ENCODE data around the gene DNAH14. TPM values are rescaled to one million over a fixed set of nuclear protein-coding genes. Genes with fewer than 3 reads are reported as not detected.

The DNAH14 gene
- total RNA-seq, 2 donors from 2014 or later, result 7.5 to 9.6 TPM

GRCh38 chr1:225422031-225422605 is 492.6 kb downstream of the DNAH14 start:
- no peak for TF ChIP-seq CTCF (IDR thresholded peaks at IDR 0.05)
- Histone ChIP-seq H3K27ac (no peak overlapping the region), H3K9me3 (no peaks in the 10 kb centered on the region), H3K27me3 (no peaks in the 10 kb centered on the region), H3K4me3 (no peak overlapping the region), H3K36me3 (no peaks in the 10 kb centered on the region), H3K9ac (ENCODE audit: low read depth in 2 of 2, low read length in 2 of 2) (no peak overlapping the region), H3K4me1 (peaks cover 7% of the 10 kb centered on the region)
- DNase-seq, result no peak
- intact Hi-C loops (cut with DNase I), result no loop called here

GRCh38 chr1:225422795-225423517 is 493.5 kb downstream of the DNAH14 start:
- H3K9ac ChIP-seq (ENCODE audit: low read depth in 2 of 2, low read length in 2 of 2), result peak overlapping the region in 1 of 2 donors; percentile 54
- H3K27ac ChIP-seq, result peak overlapping the region; percentile 26
- no peak for TF ChIP-seq CTCF (IDR thresholded peaks at IDR 0.05)
- H3K27me3 ChIP-seq, result no peaks in the 10 kb centered on the region
- H3K4me3 ChIP-seq, result no peak overlapping the region
- no peak for DNase-seq
- H3K36me3 ChIP-seq, result no peaks in the 10 kb centered on the region
- H3K9me3 ChIP-seq, result no peaks in the 10 kb centered on the region
- peaks cover 7% of the 10 kb centered on the region for H3K4me1 ChIP-seq
- intact Hi-C loops (cut with DNase I), result no loop called here

- Histone ChIP-seq H3K4me1 (peaks cover 5% of the 10 kb centered on the region), H3K27ac (peak overlapping the region; percentile 26), H3K4me3 (no peak overlapping the region), H3K9ac (ENCODE audit: low read depth in 2 of 2, low read length in 2 of 2) (peak overlapping the region in 1 of 2 donors; percentile 54), H3K9me3 (no peaks in the 10 kb centered on the region), H3K27me3 (no peaks in the 10 kb centered on the region), H3K36me3 (no peaks in the 10 kb centered on the region)
- no peak for DNase-seq
- intact Hi-C loops (cut with DNase I), result no loop called here
- TF ChIP-seq CTCF (IDR thresholded peaks at IDR 0.05), result no peak
Observed at GRCh38 chr1:225423518-225423855, 494.0 kb downstream of the DNAH14 start.

- TF ChIP-seq CTCF (IDR thresholded peaks at IDR 0.05), result no peak
- Histone ChIP-seq H3K27me3 (no peaks in the 10 kb centered on the region), H3K4me1 (peaks cover 5% of the 10 kb centered on the region), H3K9ac (ENCODE audit: low read depth in 2 of 2, low read length in 2 of 2) (no peak overlapping the region), H3K4me3 (no peak overlapping the region), H3K9me3 (no peaks in the 10 kb centered on the region), H3K36me3 (no peaks in the 10 kb centered on the region), H3K27ac (peak overlapping the region; percentile 10)
- no peak for DNase-seq
- intact Hi-C loops (cut with DNase I), result no loop called here
Observed at GRCh38 chr1:225424562-225425200, 495.2 kb downstream of the DNAH14 start.

GRCh38 chr1:225425201-225425786 is 495.8 kb downstream of the DNAH14 start:
- Histone ChIP-seq H3K4me1 (peaks cover 5% of the 10 kb centered on the region), H3K36me3 (no peaks in the 10 kb centered on the region), H3K4me3 (no peak overlapping the region), H3K9ac (ENCODE audit: low read depth in 2 of 2, low read length in 2 of 2) (peak overlapping the region in 1 of 2 donors; percentile 9), H3K9me3 (no peaks in the 10 kb centered on the region), H3K27ac (peak overlapping the region; percentile 90), H3K27me3 (no peaks in the 10 kb centered on the region)
- no peak for TF ChIP-seq CTCF (IDR thresholded peaks at IDR 0.05)
- DNase-seq, result no peak
- intact Hi-C loops (cut with DNase I), result no loop called here
